HCT116 (cell line): ENCODE data around the gene FOXF1. TPM values are rescaled to one million over a fixed set of nuclear protein-coding genes. Genes with fewer than 3 reads are reported as not detected.

ENCODE experiments used
- ATAC-seq: fragments of 200-7000 bp; cut with Tn5 transposase; 2 replicates; pipeline ENCODE4 v1.9.1; 2020; ENCODE audit warnings: mild to moderate bottlenecking, moderate library complexity
- BruUV-seq: library from RNA; stranded (reverse); fragments of 400-500 nt; replicated peaks from 2 replicates; lab custom pipeline; 2021; lab: Mats Ljungman, UMichigan
- CTCF ChIA-PET: fragments of 300-600 bp; sonication (Branson Sonifier 250); formaldehyde crosslinking; loops from one replicate; lab custom pipeline; 2021; ENCODE audit warnings: antibody characterized with exemption; lab: Charles Lee
- POLR2A ChIA-PET: fragments of 300-600, 350-600 bp; sonication (Branson Sonifier 250); formaldehyde crosslinking; loops from one replicate; lab custom pipeline; 2021; ENCODE audit warnings: antibody characterized with exemption; lab: Charles Lee
- RAD21 ChIA-PET, 2 experiments: fragments of 300-600 bp; sonication (Branson Sonifier 250); formaldehyde crosslinking; loops; one replicate each; lab custom pipeline; 2023; ENCODE audit warnings: low total read pairs in 2 of 2; ENCODE audit not compliant: uncharacterized antibody in 2 of 2, unreplicated experiment in 2 of 2, low non-redundant PET in 1 of 2; lab: Charles Lee
- DNase-seq: peaks from one replicate; pipeline ENCODE4 v3.0.0-alpha.2; 2010; ENCODE audit warnings: low read depth, low spot score
- H2AFZ ChIP-seq: fragments of 200-600 bp; shearing (Covaris generic), sonication (generic); 2 replicates; pipeline ENCODE4 v1.6.1; 2017; ENCODE audit warnings: low read depth, mixed run types, mixed read lengths, antibody characterized with exemption, low read length; ENCODE audit not compliant: poor library complexity, severe bottlenecking
- H3K27ac ChIP-seq: 2 replicates; pipeline ENCODE4 v1.5.1; 2012; ENCODE audit warnings: low read depth, low read length
- H3K27me3 ChIP-seq: fragments of 200-600 bp; sonication (generic); 2 replicates; pipeline ENCODE4 v1.6.1; 2016; ENCODE audit warnings: mixed run types, low read length, mixed read lengths; ENCODE audit not compliant: insufficient read depth
- H3K36me3 ChIP-seq, 2 experiments: fragments of 200-500 bp in 1 of 2; fragments of 200-600 bp in 1 of 2; sonication (Bioruptor generic) in 1 of 2; sonication (generic) in 1 of 2; 2 replicates each; pipeline versions ENCODE4 v1.5.1 to v1.6.1; 2014 to 2016; ENCODE audit warnings: low read length in 2 of 2, inconsistent platforms in 1 of 2, mixed read lengths in 1 of 2, mixed run types in 1 of 2; ENCODE audit not compliant: insufficient read depth in 2 of 2, control insufficient read depth in 1 of 2
- H3K4me1 ChIP-seq, 2 experiments: fragments of 200-600 bp in 1 of 2; sonication (generic) in 1 of 2; 2 replicates each; pipeline versions ENCODE4 v1.5.1 to v1.6.1; 2012 to 2017; ENCODE audit warnings: low read length in 2 of 2, inconsistent platforms in 1 of 2, mild to moderate bottlenecking in 1 of 2, mixed read lengths in 1 of 2, mixed run types in 1 of 2, moderate library complexity in 1 of 2; ENCODE audit not compliant: insufficient read depth in 2 of 2, control insufficient read depth in 1 of 2
- H3K4me2 ChIP-seq: fragments of 200-600 bp; sonication (generic); 2 replicates; pipeline ENCODE4 v1.6.1; 2017; ENCODE audit warnings: mixed run types, low read length, mixed read lengths
- H3K4me3 ChIP-seq, 2 experiments: fragments of 200-600 bp in 1 of 2; sonication (generic) in 1 of 2; replicated peaks in 1 of 2; 2 replicates each; pipeline ENCODE4 v1.5.1; 2011 to 2016; ENCODE audit warnings: low read length in 2 of 2, control low read depth in 1 of 2, low read depth in 1 of 2, mild to moderate bottlenecking in 1 of 2, mixed read lengths in 1 of 2, mixed run types in 1 of 2
- H3K79me2 ChIP-seq: fragments of 200-600 bp; sonication (generic); 2 replicates; pipeline ENCODE4 v1.6.1; 2017; ENCODE audit warnings: mild to moderate bottlenecking, mixed run types, low read length, moderate library complexity, mixed read lengths; ENCODE audit not compliant: insufficient read depth
- H3K9ac ChIP-seq: fragments of 200-600 bp; sonication (generic); 2 replicates; pipeline ENCODE4 v1.6.1; 2016; ENCODE audit warnings: low read length, mixed read lengths
- H3K9me2 ChIP-seq: fragments of 200-600 bp; sonication (generic), shearing (Covaris generic); 2 replicates; pipeline ENCODE4 v1.6.1; 2017; ENCODE audit warnings: mixed run types, mild to moderate bottlenecking, moderate library complexity; ENCODE audit not compliant: insufficient read depth
- H3K9me3 ChIP-seq, 2 experiments: fragments of 200-500 bp in 1 of 2; fragments of 200-600 bp in 1 of 2; sonication (Bioruptor generic) in 1 of 2; sonication (generic) in 1 of 2; 2 replicates each; pipeline ENCODE4 v1.6.1; 2014 to 2017; ENCODE audit warnings: low read length in 2 of 2, mixed read lengths in 2 of 2, inconsistent platforms in 1 of 2, low read depth in 1 of 2, mild to moderate bottlenecking in 1 of 2, mixed run types in 1 of 2, moderate library complexity in 1 of 2; ENCODE audit not compliant: control insufficient read depth in 1 of 2, insufficient read depth in 1 of 2
- H4K20me1 ChIP-seq: fragments of 200-600 bp; sonication (generic), shearing (Covaris generic); 2 replicates; pipeline ENCODE4 v1.6.1; 2017; ENCODE audit warnings: mixed run types, mild to moderate bottlenecking, moderate library complexity; ENCODE audit not compliant: insufficient read depth
- CBX3 ChIP-seq: IDR thresholded peaks from 2 replicates; pipeline ENCODE4 v1.6.1; 2012; ENCODE audit warnings: low read depth
- CEBPB ChIP-seq: IDR thresholded peaks from 2 replicates; pipeline ENCODE4 v1.6.1; 2012; ENCODE audit warnings: low read depth
- EGR1 ChIP-seq: IDR thresholded peaks from 2 replicates; pipeline ENCODE4 v1.6.1; 2012; ENCODE audit warnings: low read depth
- ELF1 ChIP-seq: IDR thresholded peaks from 2 replicates; pipeline ENCODE4 v1.6.1; 2012; ENCODE audit warnings: low read depth, borderline replicate concordance
- EZH2phosphoT487 ChIP-seq: fragments of 200-600 bp; IDR thresholded peaks from 2 replicates; pipeline ENCODE4 v1.6.1; 2018; ENCODE audit warnings: antibody characterized with exemption, borderline replicate concordance
- FOSL1 ChIP-seq: IDR thresholded peaks from 2 replicates; pipeline ENCODE4 v1.6.1; 2012; ENCODE audit warnings: low read depth
- JUND ChIP-seq: IDR thresholded peaks from 2 replicates; pipeline ENCODE4 v1.6.1; 2012
- POLR2A ChIP-seq: IDR thresholded peaks from 2 replicates; pipeline ENCODE4 v1.7.0; 2011; ENCODE audit warnings: borderline replicate concordance; ENCODE audit not compliant: insufficient read depth, insufficient read length; ENCODE audit errors: extremely low read depth
- POLR2AphosphoS5 ChIP-seq: IDR thresholded peaks from 2 replicates; pipeline ENCODE4 v1.6.1; 2011; ENCODE audit warnings: mild to moderate bottlenecking, low read depth, low read length, moderate library complexity
- RAD21 ChIP-seq: IDR thresholded peaks from 2 replicates; pipeline ENCODE4 v1.6.1; 2012; ENCODE audit warnings: low read depth, mild to moderate bottlenecking
- SIN3A ChIP-seq: IDR thresholded peaks from 2 replicates; pipeline ENCODE4 v1.6.1; 2012; ENCODE audit warnings: low read depth
- SP1 ChIP-seq: IDR thresholded peaks from 2 replicates; pipeline ENCODE4 v1.6.1; 2012; ENCODE audit warnings: low read depth
- SRF ChIP-seq: IDR thresholded peaks from 2 replicates; pipeline ENCODE4 v1.6.1; 2012; ENCODE audit warnings: low read depth
- TCF7L2 ChIP-seq: IDR thresholded peaks from 2 replicates; pipeline ENCODE4 v1.7.0; 2011; ENCODE audit warnings: borderline replicate concordance, inconsistent platforms; ENCODE audit not compliant: insufficient read depth, insufficient read length; ENCODE audit errors: extremely low read depth
- YY1 ChIP-seq: IDR thresholded peaks from 2 replicates; pipeline ENCODE4 v1.6.1; 2011; ENCODE audit warnings: low read length, low read depth, moderate library complexity, mild to moderate bottlenecking; ENCODE audit not compliant: insufficient replicate concordance; ENCODE audit errors: extremely low read depth
- ZFX ChIP-seq: fragments of 450-650 bp; IDR thresholded peaks from 2 replicates; pipeline ENCODE4 v1.6.1; 2017
- intact Hi-C: fragments of 100-400 bp; cut with micrococcal nuclease; formaldehyde crosslinking; loops from 2 replicates; pipeline ENCODE4 v1.10.0; 2022
- total RNA-seq: library from RNA; stranded (reverse); gene quantifications from one replicate; pipeline ENCODE4 v1.2.1, GENCODE V29; 2021; ENCODE audit not compliant: unreplicated experiment
- TF ChIP-seq, protein P1 (sequence below): IDR thresholded peaks from 2 replicates; pipeline ENCODE4 v1.6.1; 2012
- TF ChIP-seq, protein P2 (sequence below), 3 experiments: fragments of 200-600 bp in 1 of 3; sonication (generic) in 1 of 3; IDR thresholded peaks in 2 of 3; conservative IDR thresholded peaks in 1 of 3; 2 replicates each; pipeline ENCODE4 v1.5.1; 2012 to 2017; ENCODE audit warnings: low read depth in 2 of 3, low read length in 2 of 3, antibody characterized with exemption in 1 of 3, borderline replicate concordance in 1 of 3, control low read depth in 1 of 3, mild to moderate bottlenecking in 1 of 3, mixed read lengths in 1 of 3, mixed run types in 1 of 3, moderate library complexity in 1 of 3; ENCODE audit not compliant: insufficient read depth in 1 of 3
- TF ChIP-seq, protein P3 (sequence below): IDR thresholded peaks from 2 replicates; pipeline ENCODE4 v1.6.1; 2011; ENCODE audit warnings: mild to moderate bottlenecking, low read length, moderate library complexity; ENCODE audit not compliant: insufficient replicate concordance; ENCODE audit errors: extremely low read depth
- TF ChIP-seq, protein P4 (sequence below): IDR thresholded peaks from 2 replicates; pipeline ENCODE4 v1.6.1; 2012; ENCODE audit warnings: low read depth

FOXF1 gene
- total RNA-seq, 1 experiment from 2014 or later = 2.4 TPM

DNA sequence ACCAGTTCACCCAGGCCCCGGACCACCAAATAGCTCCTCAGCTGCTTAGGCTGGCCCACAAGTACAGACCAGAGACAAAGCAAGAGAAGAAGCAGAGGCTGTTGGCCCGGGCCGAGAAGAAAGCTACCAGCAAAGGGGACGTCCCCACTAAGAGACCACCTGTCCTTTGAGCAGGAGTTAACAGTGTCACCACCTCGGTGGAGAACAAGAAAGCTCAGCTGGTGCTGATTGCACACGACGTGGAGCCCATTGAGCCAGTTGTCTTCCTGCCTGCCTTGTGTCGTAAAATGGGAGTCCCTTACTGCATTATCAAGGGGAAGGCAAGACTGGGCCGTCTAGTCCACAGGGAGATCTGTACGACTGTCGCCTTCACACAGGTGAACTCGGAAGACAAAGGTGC, 15.4 kb downstream of the FOXF1 start:
- BruUV-seq = no TSS peak
- intact Hi-C loops = no loop called here
- H3K9me2 ChIP-seq = no peaks in the 10 kb centered on the region
- H3K9me3 ChIP-seq = no peaks in the 10 kb centered on the region
- H3K36me3 ChIP-seq = no peaks in the 10 kb centered on the region
- TF ChIP-seq POLR2A (no peak), EGR1 (no peak), FOSL1 (no peak), SRF (no peak), ZFX (no peak), SP1 (no peak), CBX3 (no peak), POLR2AphosphoS5 (no peak), EZH2phosphoT487 (no peak), ELF1 (no peak), RAD21 (no peak), TCF7L2 (no peak), YY1 (no peak), CEBPB (no peak), JUND (no peak), SIN3A (no peak)
- TF ChIP-seq, protein P1, sequence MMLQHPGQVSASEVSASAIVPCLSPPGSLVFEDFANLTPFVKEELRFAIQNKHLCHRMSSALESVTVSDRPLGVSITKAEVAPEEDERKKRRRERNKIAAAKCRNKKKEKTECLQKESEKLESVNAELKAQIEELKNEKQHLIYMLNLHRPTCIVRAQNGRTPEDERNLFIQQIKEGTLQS = no peak
- TF ChIP-seq, protein P2, sequence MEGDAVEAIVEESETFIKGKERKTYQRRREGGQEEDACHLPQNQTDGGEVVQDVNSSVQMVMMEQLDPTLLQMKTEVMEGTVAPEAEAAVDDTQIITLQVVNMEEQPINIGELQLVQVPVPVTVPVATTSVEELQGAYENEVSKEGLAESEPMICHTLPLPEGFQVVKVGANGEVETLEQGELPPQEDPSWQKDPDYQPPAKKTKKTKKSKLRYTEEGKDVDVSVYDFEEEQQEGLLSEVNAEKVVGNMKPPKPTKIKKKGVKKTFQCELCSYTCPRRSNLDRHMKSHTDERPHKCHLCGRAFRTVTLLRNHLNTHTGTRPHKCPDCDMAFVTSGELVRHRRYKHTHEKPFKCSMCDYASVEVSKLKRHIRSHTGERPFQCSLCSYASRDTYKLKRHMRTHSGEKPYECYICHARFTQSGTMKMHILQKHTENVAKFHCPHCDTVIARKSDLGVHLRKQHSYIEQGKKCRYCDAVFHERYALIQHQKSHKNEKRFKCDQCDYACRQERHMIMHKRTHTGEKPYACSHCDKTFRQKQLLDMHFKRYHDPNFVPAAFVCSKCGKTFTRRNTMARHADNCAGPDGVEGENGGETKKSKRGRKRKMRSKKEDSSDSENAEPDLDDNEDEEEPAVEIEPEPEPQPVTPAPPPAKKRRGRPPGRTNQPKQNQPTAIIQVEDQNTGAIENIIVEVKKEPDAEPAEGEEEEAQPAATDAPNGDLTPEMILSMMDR (IDR thresholded peaks at IDR 0.05 in 2 of 3, conservative IDR thresholded peaks at IDR 0.05 in 1 of 3; ENCODE audit: borderline replicate concordance in 1 of 3, insufficient read depth in 1 of 3, low read depth in 2 of 3, low read length in 2 of 3) = no peak
- TF ChIP-seq, protein P3, sequence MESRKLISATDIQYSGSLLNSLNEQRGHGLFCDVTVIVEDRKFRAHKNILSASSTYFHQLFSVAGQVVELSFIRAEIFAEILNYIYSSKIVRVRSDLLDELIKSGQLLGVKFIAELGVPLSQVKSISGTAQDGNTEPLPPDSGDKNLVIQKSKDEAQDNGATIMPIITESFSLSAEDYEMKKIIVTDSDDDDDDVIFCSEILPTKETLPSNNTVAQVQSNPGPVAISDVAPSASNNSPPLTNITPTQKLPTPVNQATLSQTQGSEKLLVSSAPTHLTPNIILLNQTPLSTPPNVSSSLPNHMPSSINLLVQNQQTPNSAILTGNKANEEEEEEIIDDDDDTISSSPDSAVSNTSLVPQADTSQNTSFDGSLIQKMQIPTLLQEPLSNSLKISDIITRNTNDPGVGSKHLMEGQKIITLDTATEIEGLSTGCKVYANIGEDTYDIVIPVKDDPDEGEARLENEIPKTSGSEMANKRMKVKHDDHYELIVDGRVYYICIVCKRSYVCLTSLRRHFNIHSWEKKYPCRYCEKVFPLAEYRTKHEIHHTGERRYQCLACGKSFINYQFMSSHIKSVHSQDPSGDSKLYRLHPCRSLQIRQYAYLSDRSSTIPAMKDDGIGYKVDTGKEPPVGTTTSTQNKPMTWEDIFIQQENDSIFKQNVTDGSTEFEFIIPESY = no peak
- TF ChIP-seq, protein P4, sequence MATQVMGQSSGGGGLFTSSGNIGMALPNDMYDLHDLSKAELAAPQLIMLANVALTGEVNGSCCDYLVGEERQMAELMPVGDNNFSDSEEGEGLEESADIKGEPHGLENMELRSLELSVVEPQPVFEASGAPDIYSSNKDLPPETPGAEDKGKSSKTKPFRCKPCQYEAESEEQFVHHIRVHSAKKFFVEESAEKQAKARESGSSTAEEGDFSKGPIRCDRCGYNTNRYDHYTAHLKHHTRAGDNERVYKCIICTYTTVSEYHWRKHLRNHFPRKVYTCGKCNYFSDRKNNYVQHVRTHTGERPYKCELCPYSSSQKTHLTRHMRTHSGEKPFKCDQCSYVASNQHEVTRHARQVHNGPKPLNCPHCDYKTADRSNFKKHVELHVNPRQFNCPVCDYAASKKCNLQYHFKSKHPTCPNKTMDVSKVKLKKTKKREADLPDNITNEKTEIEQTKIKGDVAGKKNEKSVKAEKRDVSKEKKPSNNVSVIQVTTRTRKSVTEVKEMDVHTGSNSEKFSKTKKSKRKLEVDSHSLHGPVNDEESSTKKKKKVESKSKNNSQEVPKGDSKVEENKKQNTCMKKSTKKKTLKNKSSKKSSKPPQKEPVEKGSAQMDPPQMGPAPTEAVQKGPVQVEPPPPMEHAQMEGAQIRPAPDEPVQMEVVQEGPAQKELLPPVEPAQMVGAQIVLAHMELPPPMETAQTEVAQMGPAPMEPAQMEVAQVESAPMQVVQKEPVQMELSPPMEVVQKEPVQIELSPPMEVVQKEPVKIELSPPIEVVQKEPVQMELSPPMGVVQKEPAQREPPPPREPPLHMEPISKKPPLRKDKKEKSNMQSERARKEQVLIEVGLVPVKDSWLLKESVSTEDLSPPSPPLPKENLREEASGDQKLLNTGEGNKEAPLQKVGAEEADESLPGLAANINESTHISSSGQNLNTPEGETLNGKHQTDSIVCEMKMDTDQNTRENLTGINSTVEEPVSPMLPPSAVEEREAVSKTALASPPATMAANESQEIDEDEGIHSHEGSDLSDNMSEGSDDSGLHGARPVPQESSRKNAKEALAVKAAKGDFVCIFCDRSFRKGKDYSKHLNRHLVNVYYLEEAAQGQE = no peak
- ChIA-PET POLR2A (no interaction called here), CTCF (interaction anchor here (0.7 to 1.1 kb wide), 2 partner anchors 8 to 552 kb away, joined by 3 read pairs; no protein-coding TSS in a partner anchor), RAD21 (interaction anchor here in 1 of 2 experiments (0.6 kb wide), 1 partner anchor 453 kb away, joined by 5 read pairs; no protein-coding TSS in a partner anchor)
- H2AFZ ChIP-seq = no peak overlapping the region
- H3K9ac ChIP-seq = no peak overlapping the region
- H4K20me1 ChIP-seq = no peaks in the 10 kb centered on the region
- no peak for DNase-seq
- no peak overlapping the region for H3K4me3 ChIP-seq
- no peak overlapping the region for H3K27ac ChIP-seq
- ATAC-seq = no peak
- no peaks in the 10 kb centered on the region for H3K27me3 ChIP-seq
- no peak overlapping the region for H3K4me2 ChIP-seq
- peaks cover 0 to 10% of the 10 kb centered on the region in 2 experiments; a peak in 1 of 4 replicates for H3K4me1 ChIP-seq
- H3K79me2 ChIP-seq = no peaks in the 10 kb centered on the region
